Prostate gland (tissue), 2 donors: ENCODE measurements around the gene SHBG. TPM values are rescaled to one million over a fixed set of nuclear protein-coding genes. Genes with fewer than 3 reads are reported as not detected.

Experiments
- DNase-seq: peaks from one replicate; pipeline ENCODE4 v3.0.0-alpha.2; 2019; ENCODE audit warnings: low spot score
- H3K27ac ChIP-seq, 2 donors: fragments of 200-600 bp; sonication (generic); 2 replicates each; pipeline ENCODE4 v1.5.1; 2017 to 2019
- H3K27me3 ChIP-seq: fragments of 200-600 bp; sonication (generic); replicated peaks from 2 replicates; pipeline ENCODE4 v1.5.1; 2019; ENCODE audit not compliant: insufficient read depth
- H3K36me3 ChIP-seq, 2 donors: fragments of 200-600 bp; sonication (generic); 1 replicate in 1 of 2; 2 replicates in 1 of 2; pipeline versions ENCODE4 v1.5.1 to v1.8.1; 2017 to 2019
- H3K4me1 ChIP-seq: fragments of 200-600 bp; sonication (generic); replicated peaks from 2 replicates; pipeline ENCODE4 v1.5.1; 2019
- H3K4me3 ChIP-seq, 2 donors: fragments of 200-600 bp; sonication (generic); 2 replicates each; pipeline ENCODE4 v1.5.1; 2017 to 2019
- H3K9me3 ChIP-seq: fragments of 200-600 bp; sonication (generic); 2 replicates; pipeline ENCODE4 v1.5.1; 2017
- POLR2A ChIP-seq: fragments of 450-650 bp; IDR thresholded peaks from one replicate; pipeline ENCODE4 v1.6.1; 2016; ENCODE audit warnings: antibody characterized with exemption, mild to moderate bottlenecking
- POLR2AphosphoS5 ChIP-seq: sonication (generic); formaldehyde crosslinking; IDR thresholded peaks from one replicate; pipeline ENCODE4 v1.6.1; 2017; ENCODE audit warnings: antibody characterized with exemption
- WGBS: methylation state at CpG from one replicate; pipeline ENCODE4 v1.1.5; 2018; 5-methylcytosine and 5-hydroxymethylcytosine counted together
- intact Hi-C: fragments of 100-400 bp; cut with DNase I; formaldehyde crosslinking; loops from one replicate; pipeline ENCODE4 v1.14.2; 2022
- small RNA-seq, 2 donors: library from RNA; depleted of rRNA; stranded (forward); fragments of <200 nt; gene quantifications; one replicate each; pipeline ENCODE3, GENCODE V24; 2016
- total RNA-seq, 2 donors: library from RNA; depleted of rRNA; stranded (reverse); fragments of >200 nt; gene quantifications; one replicate each; pipeline ENCODE4 v1.1.0, GENCODE V29; 2016
- TF ChIP-seq, protein P1 (sequence below), 4 experiments: fragments of 200-600 bp in 2 of 4; fragments of 450-650 bp in 2 of 4; sonication (generic) in 2 of 4; IDR thresholded peaks; 1 replicate in 3 of 4; 2 replicates in 1 of 4; pipeline ENCODE4 v1.5.1; 2016 to 2019; ENCODE audit warnings: antibody characterized with exemption in 4 of 4, mild to moderate bottlenecking in 2 of 4, moderate library complexity in 2 of 4

Gene SHBG
- total RNA-seq, 2 donors from 2014 or later, result 2.1 TPM; not detected in 1

DNA sequence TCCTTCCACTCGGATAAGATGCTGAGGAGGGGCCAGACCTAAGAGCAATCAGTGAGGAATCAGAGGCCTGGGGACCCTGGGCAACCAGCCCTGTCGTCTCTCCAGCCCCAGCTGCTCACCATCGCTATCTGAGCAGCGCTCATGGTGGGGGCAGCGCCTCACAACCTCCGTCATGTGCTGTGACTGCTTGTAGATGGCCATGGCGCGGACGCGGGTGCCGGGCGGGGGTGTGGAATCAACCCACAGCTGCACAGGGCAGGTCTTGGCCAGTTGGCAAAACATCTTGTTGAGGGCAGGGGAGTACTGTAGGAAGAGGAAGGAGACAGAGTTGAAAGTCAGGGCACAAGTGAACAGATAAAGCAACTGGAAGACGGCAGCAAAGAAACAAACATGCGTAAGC is 45.0 kb downstream of the SHBG start:
- no peak overlapping the region for H3K27ac ChIP-seq
- H3K4me3 ChIP-seq, result no peak overlapping the region
- H3K9me3 ChIP-seq, result no peaks in the 10 kb centered on the region
- peaks cover 9 to 33% of the 10 kb centered on the region in 2 donors for H3K36me3 ChIP-seq
- DNase-seq, result no peak
- intact Hi-C loops, result no loop called here
- WGBS, result 90% methylated on average over 14 of the region's 14 CpGs
- no peak for TF ChIP-seq POLR2AphosphoS5
- TF ChIP-seq, protein P1, sequence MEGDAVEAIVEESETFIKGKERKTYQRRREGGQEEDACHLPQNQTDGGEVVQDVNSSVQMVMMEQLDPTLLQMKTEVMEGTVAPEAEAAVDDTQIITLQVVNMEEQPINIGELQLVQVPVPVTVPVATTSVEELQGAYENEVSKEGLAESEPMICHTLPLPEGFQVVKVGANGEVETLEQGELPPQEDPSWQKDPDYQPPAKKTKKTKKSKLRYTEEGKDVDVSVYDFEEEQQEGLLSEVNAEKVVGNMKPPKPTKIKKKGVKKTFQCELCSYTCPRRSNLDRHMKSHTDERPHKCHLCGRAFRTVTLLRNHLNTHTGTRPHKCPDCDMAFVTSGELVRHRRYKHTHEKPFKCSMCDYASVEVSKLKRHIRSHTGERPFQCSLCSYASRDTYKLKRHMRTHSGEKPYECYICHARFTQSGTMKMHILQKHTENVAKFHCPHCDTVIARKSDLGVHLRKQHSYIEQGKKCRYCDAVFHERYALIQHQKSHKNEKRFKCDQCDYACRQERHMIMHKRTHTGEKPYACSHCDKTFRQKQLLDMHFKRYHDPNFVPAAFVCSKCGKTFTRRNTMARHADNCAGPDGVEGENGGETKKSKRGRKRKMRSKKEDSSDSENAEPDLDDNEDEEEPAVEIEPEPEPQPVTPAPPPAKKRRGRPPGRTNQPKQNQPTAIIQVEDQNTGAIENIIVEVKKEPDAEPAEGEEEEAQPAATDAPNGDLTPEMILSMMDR (IDR thresholded peaks at IDR 0.05), result no peak
- TF ChIP-seq POLR2A, result no peak
- no peaks in the 10 kb centered on the region for H3K4me1 ChIP-seq
- H3K27me3 ChIP-seq, result no peaks in the 10 kb centered on the region

DNA sequence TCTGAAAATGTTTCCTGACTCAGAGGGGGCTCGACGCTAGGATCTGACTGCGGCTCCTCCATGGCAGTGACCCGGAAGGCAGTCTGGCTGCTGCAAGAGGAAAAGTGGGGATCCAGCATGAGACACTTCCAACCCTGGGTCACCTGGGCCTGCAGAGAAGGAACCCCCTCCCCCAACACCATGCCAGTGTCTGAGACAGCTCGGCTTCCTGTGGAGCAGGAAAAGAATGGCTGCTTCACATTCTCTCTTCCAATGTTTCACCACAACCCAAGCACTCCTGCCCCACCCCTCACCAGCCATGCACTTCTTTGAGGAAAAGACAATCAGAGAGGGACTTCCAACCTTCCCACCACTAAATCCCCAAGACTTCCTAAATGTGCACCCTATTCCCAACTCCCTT is 46.6 kb downstream of the SHBG start:
- DNase-seq, result no peak
- WGBS, result 81% methylated on average over 5 of the region's 5 CpGs
- Histone ChIP-seq H3K4me1 (no peaks in the 10 kb centered on the region), H3K27ac (no peak overlapping the region), H3K4me3 (no peak overlapping the region), H3K27me3 (no peaks in the 10 kb centered on the region), H3K9me3 (no peaks in the 10 kb centered on the region), H3K36me3 (peaks cover 6 to 27% of the 10 kb centered on the region in 2 donors)
- intact Hi-C loops, result no loop called here
- TF ChIP-seq, protein P1 (IDR thresholded peaks at IDR 0.05), result no peak
- TF ChIP-seq POLR2A, result no peak
- no peak for TF ChIP-seq POLR2AphosphoS5

DNA sequence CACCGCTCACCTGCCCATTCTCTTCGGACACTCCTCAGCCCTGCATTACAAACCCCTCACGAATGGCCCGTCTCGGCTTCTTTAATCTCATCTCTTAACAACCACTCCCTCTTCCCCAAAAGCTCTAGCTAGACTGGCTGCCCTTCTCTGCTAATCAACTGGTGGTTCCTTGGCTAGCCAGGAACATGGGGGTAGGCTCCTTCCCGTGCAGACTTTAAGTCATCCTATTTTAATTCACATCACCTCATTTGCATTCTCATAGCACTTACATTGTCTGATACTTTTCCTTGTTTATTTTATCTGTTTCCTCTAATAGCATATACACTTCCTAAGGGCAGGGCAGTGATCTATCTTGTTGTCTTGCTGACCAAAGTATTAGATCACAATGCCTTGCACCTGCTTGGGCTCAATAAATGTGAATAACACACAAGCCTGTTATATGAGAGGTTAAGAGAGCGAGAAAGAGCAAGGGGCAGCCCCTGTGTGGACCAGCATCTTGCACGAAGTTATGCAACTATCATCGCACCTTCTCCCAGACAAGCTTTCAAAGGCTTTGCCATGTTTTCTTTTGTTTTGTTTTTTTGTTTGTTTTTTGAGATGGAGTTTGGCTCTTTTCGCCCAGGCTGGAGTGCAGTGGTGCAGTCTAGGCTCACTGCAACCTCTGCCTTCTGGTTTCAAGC is 47.6 kb downstream of the SHBG start:
- Histone ChIP-seq H3K9me3 (no peaks in the 10 kb centered on the region), H3K36me3 (peaks cover 6 to 24% of the 10 kb centered on the region in 2 donors), H3K4me1 (no peaks in the 10 kb centered on the region), H3K27ac (no peak overlapping the region), H3K4me3 (no peak overlapping the region), H3K27me3 (no peaks in the 10 kb centered on the region)
- no peak for DNase-seq
- TF ChIP-seq POLR2AphosphoS5 (no peak), POLR2A (no peak)
- TF ChIP-seq, protein P1 (IDR thresholded peaks at IDR 0.05), result no peak
- WGBS, result 77% methylated on average over 10 of the region's 10 CpGs
- intact Hi-C loops, result no loop called here

Small RNAs within 50 kb of the gene (small RNA-seq; reads per million reads assigned to genes)
- gene CD68, result 0 reads per million in 2 donors

Other genes with a start within 250 kb of the SHBG start
- gene TNK1, start 249.0 kb upstream of the SHBG start, total RNA-seq, result 10 to 100 TPM in 1 of 2 donors, 1 to 10 TPM in 1; 9.9 to 28.4 TPM
- gene PLSCR3, start 235.6 kb upstream of the SHBG start, total RNA-seq, result 10 to 100 TPM; 25.8 to 26.4 TPM
- gene TMEM256, start 226.0 kb upstream of the SHBG start, total RNA-seq, result 100 to 1,000 TPM in 1 of 2 donors, 10 to 100 TPM in 1; 63.0 to 192 TPM
- 10 to 100 TPM in 1 of 2 donors, 1 to 10 TPM in 1; 8.6 to 16.2 TPM for gene NLGN2, start 222.3 kb upstream of the SHBG start, total RNA-seq
- gene SPEM1, start 209.8 kb upstream of the SHBG start, total RNA-seq, result 1 to 10 TPM in 1 of 2 donors, not detected in 1; 3.6 TPM
- 1 to 10 TPM in 1 of 2 donors, not detected in 1; 5.3 TPM for gene SPEM2, start 204.5 kb upstream of the SHBG start, total RNA-seq
- gene SPEM3, start 201.3 kb upstream of the SHBG start, total RNA-seq, result under 1 TPM; 0.09 to 0.11 TPM
- 10 to 100 TPM in 1 of 2 donors, 1 to 10 TPM in 1; 9.9 to 10.3 TPM for gene TMEM102, start 194.7 kb upstream of the SHBG start, total RNA-seq
- gene FGF11, start 190.6 kb upstream of the SHBG start, total RNA-seq, result 1 to 10 TPM; 1.2 to 4.2 TPM
- gene CHRNB1, start 185.1 kb upstream of the SHBG start, total RNA-seq, result 10 to 100 TPM in 1 of 2 donors, 1 to 10 TPM in 1; 6.9 to 10.4 TPM
- gene ZBTB4, start 150.5 kb upstream of the SHBG start, total RNA-seq, result 10 to 100 TPM; 60.5 to 69.4 TPM
- not detected for gene SLC35G6, start 148.7 kb upstream of the SHBG start, total RNA-seq
- 100 to 1,000 TPM in 1 of 2 donors, 10 to 100 TPM in 1; 79.7 to 217 TPM for gene POLR2A, start 145.8 kb upstream of the SHBG start, total RNA-seq
- 10 to 100 TPM; 29.9 to 47.9 TPM for gene TNFSF12, start 81.1 kb upstream of the SHBG start, total RNA-seq
- gene TNFSF13, start 71.4 kb upstream of the SHBG start, total RNA-seq, result 10 to 100 TPM; 20.4 to 21.1 TPM
- 10 to 100 TPM; 39.6 to 65.7 TPM for gene SENP3, start 68.2 kb upstream of the SHBG start, total RNA-seq
- 10 to 100 TPM; 12.3 to 17.3 TPM for gene CD68, start 50.5 kb upstream of the SHBG start, total RNA-seq
- 100 to 1,000 TPM; 101 to 239 TPM for gene MPDU1, start 46.3 kb upstream of the SHBG start, total RNA-seq
- gene SOX15, start 40.0 kb upstream of the SHBG start, total RNA-seq, result 10 to 100 TPM in 1 of 2 donors, 1 to 10 TPM in 1; 6.3 to 15.0 TPM
- gene FXR2, start 15.2 kb upstream of the SHBG start, total RNA-seq, result 10 to 100 TPM; 27.1 to 51.4 TPM
- gene SAT2, start 2.3 kb upstream of the SHBG start, total RNA-seq, result 100 to 1,000 TPM in 1 of 2 donors, 10 to 100 TPM in 1; 83.3 to 139 TPM
- gene ATP1B2, start 20.8 kb downstream of the SHBG start, total RNA-seq, result 10 to 100 TPM in 1 of 2 donors, under 1 TPM in 1; 0.82 to 11.7 TPM
- gene TP53, start 57.4 kb downstream of the SHBG start, total RNA-seq, result 10 to 100 TPM; 52.3 to 65.0 TPM
- 1 to 10 TPM; 8.6 to 9.4 TPM for gene WRAP53, start 58.3 kb downstream of the SHBG start, total RNA-seq
- gene EFNB3, start 75.1 kb downstream of the SHBG start, total RNA-seq, result 1 to 10 TPM; 3.0 to 5.5 TPM
- 1 to 10 TPM in 1 of 2 donors, under 1 TPM in 1; 0.09 to 4.9 TPM for gene DNAH2, start 87.6 kb downstream of the SHBG start, total RNA-seq
- 10 to 100 TPM; 12.7 to 30.2 TPM for gene KDM6B, start 204.1 kb downstream of the SHBG start, total RNA-seq
- gene TMEM88, start 224.9 kb downstream of the SHBG start, total RNA-seq, result 10 to 100 TPM; 11.1 to 15.7 TPM
- gene NAA38, start 227.4 kb downstream of the SHBG start, total RNA-seq, result 100 to 1,000 TPM in 1 of 2 donors, 10 to 100 TPM in 1; 74.6 to 163 TPM
- gene CYB5D1, start 227.9 kb downstream of the SHBG start, total RNA-seq, result 10 to 100 TPM in 1 of 2 donors, 1 to 10 TPM in 1; 5.7 to 20.8 TPM